Fibroblast of mammary gland (primary cell): Measurements from ENCODE around the gene ASB7.

Experiments
- DNase-seq: peaks from one replicate; pipeline ENCODE4 v3.0.0-alpha.2; 2010; ENCODE audit warnings: low read depth
- H3K4me3 ChIP-seq: 2 replicates; pipeline ENCODE4 v1.5.1; 2011; ENCODE audit warnings: low read depth, mild to moderate bottlenecking, low read length, moderate library complexity; ENCODE audit not compliant: control insufficient read depth
- TF ChIP-seq, protein P1 (sequence below): conservative IDR thresholded peaks from 2 replicates; pipeline ENCODE4 v1.5.1; 2011; ENCODE audit warnings: low read depth, low read length, inconsistent platforms; ENCODE audit not compliant: control insufficient read depth, insufficient read depth

Gene ASB7

DNA sequence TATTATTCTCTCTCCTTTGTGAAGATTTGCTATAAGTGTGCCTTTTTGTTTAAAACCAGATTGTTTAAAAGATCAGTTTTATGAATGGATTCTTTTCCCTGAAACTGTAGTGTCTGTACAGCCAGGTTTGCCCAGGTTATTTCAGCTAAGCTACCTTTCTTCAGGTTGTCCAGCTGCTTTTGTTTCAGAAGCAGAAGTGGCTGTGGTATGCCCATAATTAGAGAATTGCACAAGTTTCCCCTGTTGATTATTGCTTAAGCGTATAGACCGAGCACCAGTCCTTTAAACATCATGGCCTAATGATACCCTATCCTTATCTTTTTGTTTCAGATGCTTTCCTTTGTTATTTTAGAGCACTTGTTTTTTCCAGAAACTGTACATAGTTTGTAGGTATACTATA is 10.2 kb downstream of the ASB7 start:
- TF ChIP-seq, protein P1, sequence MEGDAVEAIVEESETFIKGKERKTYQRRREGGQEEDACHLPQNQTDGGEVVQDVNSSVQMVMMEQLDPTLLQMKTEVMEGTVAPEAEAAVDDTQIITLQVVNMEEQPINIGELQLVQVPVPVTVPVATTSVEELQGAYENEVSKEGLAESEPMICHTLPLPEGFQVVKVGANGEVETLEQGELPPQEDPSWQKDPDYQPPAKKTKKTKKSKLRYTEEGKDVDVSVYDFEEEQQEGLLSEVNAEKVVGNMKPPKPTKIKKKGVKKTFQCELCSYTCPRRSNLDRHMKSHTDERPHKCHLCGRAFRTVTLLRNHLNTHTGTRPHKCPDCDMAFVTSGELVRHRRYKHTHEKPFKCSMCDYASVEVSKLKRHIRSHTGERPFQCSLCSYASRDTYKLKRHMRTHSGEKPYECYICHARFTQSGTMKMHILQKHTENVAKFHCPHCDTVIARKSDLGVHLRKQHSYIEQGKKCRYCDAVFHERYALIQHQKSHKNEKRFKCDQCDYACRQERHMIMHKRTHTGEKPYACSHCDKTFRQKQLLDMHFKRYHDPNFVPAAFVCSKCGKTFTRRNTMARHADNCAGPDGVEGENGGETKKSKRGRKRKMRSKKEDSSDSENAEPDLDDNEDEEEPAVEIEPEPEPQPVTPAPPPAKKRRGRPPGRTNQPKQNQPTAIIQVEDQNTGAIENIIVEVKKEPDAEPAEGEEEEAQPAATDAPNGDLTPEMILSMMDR = no peak
- H3K4me3 ChIP-seq = no peak overlapping the region
- DNase-seq = no peak

DNA sequence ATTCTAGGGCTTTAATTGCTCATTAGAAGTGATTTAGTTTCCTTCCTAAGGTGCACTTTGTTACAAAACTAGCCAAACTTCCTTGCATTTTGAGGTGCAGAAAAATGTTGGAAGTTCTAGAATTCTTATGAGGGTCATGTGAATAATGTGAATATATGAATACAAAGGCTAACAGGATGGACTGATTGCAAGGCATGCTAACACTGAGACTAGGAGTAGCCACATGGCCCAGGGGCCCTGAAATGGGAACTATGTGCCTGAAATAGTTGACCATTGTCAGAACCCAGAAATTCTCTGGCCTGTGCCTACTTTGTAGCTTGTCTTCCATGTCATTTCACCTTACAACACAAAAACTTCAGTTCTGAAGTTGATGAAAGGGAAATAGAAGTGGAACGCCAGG is 10.8 kb downstream of the ASB7 start:
- no peak for DNase-seq
- TF ChIP-seq, protein P1 = no peak
- H3K4me3 ChIP-seq = no peak overlapping the region

DNA sequence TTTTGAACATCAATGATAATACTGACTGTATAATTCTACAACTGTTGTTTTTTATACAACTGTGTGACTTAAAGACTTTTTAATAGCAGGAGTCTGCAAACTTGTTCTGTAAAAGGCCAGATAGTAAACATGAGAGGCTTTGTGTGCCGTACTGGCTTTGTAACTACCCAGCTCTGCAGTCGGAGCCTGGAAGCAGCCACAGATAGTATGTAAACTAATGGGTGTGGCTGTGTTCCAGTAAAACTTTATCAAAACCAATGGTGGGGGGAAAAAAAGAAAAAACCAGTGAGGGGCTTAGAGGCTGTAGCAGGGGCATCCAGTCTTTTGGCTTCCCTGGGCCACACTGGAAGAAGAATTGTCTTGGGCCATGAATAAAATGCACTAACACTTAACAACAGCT is 11.9 kb downstream of the ASB7 start:
- no peak overlapping the region for H3K4me3 ChIP-seq
- DNase-seq = no peak
- TF ChIP-seq, protein P1 = no peak

DNA sequence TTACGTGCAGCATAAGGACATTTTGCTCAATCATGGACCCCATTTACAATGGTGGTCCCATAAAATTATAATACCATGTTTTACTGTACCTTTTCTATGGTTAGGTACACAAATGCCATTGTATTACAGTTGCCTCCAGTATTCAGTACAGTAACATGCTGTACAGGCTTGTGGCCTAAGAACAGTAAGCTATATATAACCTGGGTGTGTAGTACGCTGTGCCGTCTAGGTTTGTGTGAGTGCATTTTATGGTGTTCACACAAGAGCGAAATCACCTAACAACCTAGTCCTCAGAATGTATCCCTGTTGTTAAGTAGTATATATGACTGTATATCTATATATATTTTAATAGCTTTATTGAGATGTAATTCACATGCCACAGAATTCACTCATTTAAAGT is 12.5 kb downstream of the ASB7 start:
- TF ChIP-seq, protein P1 = no peak
- no peak overlapping the region for H3K4me3 ChIP-seq
- no peak for DNase-seq

DNA sequence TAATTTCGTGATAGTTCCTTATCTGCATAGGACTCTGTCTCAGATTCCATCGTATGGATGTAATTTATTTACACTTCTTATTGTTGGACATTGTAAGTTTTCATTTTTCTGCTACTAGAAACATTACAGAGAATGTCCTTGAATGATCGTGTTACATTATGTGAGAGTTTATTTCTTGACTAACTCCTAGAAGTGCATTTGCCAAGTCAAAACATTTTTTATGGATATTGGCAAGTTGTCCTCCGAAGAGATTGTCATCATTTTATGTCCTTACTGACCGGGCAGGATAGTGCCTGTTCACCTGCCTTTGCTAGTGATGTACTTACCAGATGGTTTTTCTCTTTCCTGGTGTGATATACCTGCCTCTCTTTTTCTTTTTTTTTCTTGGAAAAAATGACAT is 13.4 kb downstream of the ASB7 start:
- DNase-seq = no peak
- TF ChIP-seq, protein P1 = no peak
- H3K4me3 ChIP-seq = no peak overlapping the region

DNA sequence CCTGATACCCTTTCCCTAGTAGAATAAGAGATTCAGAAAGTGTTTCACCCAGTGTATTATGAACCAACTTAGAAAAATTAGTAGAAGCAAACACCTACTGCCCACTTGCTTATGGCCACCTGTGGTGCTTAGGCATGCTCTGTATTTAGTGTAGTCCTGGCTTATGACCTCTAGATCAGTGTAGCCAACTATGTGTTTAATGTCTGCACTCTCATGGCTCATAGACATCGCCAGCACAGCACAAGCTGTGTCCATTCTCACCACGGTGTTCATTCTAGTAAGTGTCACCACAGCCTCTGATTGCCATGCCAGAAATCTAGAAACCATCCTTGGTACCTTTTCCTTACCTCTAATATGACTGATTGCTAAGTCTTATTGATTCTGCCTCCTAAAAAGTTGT is 14.3 kb downstream of the ASB7 start:
- TF ChIP-seq, protein P1 = no peak
- DNase-seq = no peak
- no peak overlapping the region for H3K4me3 ChIP-seq

DNA sequence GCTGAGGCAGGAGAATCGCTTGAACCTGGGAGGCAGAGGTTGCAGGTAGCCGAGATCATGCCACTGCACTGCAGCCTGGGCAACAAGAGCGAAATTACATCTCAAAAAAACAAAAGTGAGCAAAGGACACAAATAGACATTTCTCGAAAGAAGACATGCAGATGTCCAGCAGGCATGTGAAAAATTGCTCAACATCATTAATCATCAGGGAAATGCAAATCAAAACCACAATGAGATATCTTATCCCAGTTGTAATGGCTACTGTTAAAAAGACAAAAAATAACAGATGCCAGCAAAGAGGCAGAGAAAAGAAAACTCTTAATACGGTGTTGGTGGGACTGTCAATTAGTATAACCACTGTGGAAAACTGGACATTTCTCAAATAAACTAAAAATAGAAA is 20.9 kb downstream of the ASB7 start:
- H3K4me3 ChIP-seq = no peak overlapping the region
- DNase-seq = peak; percentile 67
- TF ChIP-seq, protein P1 = no peak
